ENCODE measurements around the gene MRC2.

Gene MRC2

DNA sequence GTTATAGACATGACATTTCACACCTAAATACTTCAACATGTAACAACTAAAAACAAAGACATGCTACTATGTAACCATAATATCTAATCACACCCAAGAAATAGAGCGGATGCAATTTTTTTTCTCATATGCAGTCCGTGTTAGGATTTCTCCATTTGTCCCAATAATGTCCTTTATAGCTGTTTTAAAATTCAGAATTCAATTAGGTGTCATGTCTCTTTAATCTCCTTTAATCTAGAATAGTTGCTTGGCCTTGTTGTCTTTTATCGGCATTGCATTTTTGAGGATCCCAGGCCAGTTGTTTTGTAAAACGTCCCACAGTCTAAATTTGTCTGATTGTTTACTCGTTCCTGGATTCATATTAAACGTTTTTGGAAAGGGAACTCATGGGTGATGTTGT, 14.5 kb downstream of the MRC2 start:
- TF ChIP-seq POLR2AphosphoS5 (IDR thresholded peaks at IDR 0.05; ENCODE audit: low read depth, low read length) (no peak), TAF1 (IDR thresholded peaks at IDR 0.05; ENCODE audit: borderline replicate concordance, insufficient read depth, low read length) (no peak), FOXP2 (optimal IDR thresholded peaks at IDR 0.05; ENCODE audit: borderline replicate concordance, extremely low read depth, extremely low read length, insufficient read depth) (no peak), SIN3A (IDR thresholded peaks at IDR 0.05; ENCODE audit: borderline replicate concordance, insufficient read depth, low read length) (no peak)
- TF ChIP-seq, protein P1, sequence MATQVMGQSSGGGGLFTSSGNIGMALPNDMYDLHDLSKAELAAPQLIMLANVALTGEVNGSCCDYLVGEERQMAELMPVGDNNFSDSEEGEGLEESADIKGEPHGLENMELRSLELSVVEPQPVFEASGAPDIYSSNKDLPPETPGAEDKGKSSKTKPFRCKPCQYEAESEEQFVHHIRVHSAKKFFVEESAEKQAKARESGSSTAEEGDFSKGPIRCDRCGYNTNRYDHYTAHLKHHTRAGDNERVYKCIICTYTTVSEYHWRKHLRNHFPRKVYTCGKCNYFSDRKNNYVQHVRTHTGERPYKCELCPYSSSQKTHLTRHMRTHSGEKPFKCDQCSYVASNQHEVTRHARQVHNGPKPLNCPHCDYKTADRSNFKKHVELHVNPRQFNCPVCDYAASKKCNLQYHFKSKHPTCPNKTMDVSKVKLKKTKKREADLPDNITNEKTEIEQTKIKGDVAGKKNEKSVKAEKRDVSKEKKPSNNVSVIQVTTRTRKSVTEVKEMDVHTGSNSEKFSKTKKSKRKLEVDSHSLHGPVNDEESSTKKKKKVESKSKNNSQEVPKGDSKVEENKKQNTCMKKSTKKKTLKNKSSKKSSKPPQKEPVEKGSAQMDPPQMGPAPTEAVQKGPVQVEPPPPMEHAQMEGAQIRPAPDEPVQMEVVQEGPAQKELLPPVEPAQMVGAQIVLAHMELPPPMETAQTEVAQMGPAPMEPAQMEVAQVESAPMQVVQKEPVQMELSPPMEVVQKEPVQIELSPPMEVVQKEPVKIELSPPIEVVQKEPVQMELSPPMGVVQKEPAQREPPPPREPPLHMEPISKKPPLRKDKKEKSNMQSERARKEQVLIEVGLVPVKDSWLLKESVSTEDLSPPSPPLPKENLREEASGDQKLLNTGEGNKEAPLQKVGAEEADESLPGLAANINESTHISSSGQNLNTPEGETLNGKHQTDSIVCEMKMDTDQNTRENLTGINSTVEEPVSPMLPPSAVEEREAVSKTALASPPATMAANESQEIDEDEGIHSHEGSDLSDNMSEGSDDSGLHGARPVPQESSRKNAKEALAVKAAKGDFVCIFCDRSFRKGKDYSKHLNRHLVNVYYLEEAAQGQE (IDR thresholded peaks at IDR 0.05; ENCODE audit: insufficient read depth in 1 of 2, low read depth in 2 of 2, low read length in 2 of 2) = no peak

DNA sequence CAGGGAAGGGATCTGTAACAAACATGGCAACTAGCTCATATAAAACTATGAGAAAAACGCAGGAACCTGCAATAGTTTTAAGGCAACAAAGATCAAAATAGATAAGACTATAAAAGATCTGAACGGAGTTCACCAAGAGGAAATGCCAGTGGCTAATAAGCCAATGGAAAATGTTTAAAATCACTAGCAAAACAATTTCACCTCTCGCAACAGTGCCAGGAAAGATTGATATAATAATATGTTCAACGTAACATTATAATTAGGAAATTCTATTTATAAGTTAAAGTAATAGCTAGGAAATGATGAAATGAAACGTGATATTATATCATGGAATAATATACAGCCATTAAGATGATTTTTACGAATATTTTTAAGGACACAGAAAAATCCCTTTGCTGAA, 16.0 kb downstream of the MRC2 start:
- TF ChIP-seq TAF1 (IDR thresholded peaks at IDR 0.05; ENCODE audit: borderline replicate concordance, insufficient read depth, low read length) (no peak), POLR2AphosphoS5 (IDR thresholded peaks at IDR 0.05; ENCODE audit: low read depth, low read length) (no peak), SIN3A (IDR thresholded peaks at IDR 0.05; ENCODE audit: borderline replicate concordance, insufficient read depth, low read length) (no peak), FOXP2 (optimal IDR thresholded peaks at IDR 0.05; ENCODE audit: borderline replicate concordance, extremely low read depth, extremely low read length, insufficient read depth) (no peak)
- TF ChIP-seq, protein P1 (IDR thresholded peaks at IDR 0.05; ENCODE audit: insufficient read depth in 1 of 2, low read depth in 2 of 2, low read length in 2 of 2) = no peak

DNA sequence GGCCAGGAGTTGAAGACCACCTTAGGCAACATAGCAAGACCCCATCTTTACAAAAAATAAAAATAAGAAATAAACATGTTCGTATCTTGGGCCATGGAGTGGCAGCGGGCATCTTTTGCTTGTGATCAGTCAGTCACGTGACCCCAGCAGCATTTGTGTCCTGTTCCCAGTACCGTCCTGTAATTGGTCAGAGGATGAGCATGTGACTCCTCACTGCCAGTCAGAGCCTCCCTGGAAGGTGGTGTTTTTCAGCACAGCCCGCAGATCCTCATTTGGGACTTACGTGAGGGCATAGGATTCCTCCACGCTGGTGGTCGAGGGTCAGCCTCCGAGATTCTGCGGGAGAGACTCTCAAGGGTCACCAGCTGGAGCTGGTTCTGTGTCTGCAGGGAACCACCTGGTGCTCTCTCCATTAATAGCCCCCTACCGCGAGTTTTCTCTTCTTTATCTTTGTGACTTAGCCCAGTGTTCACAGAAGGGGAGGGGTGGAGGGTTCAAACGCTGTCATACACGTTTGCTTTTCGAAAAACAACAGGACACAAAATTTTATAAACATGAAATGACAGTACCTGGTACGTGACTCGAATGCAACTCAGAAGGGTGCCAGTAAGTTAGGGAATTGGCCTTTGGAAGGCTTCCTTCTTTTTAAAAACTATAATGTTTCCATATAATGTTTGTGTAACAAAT, 17.2 kb downstream of the MRC2 start:
- TF ChIP-seq FOXP2 (optimal IDR thresholded peaks at IDR 0.05; ENCODE audit: borderline replicate concordance, extremely low read depth, extremely low read length, insufficient read depth) = no peak
- TF ChIP-seq, protein P1 (IDR thresholded peaks at IDR 0.05; ENCODE audit: insufficient read depth in 1 of 2, low read depth in 2 of 2, low read length in 2 of 2) = no peak
- TF ChIP-seq POLR2AphosphoS5 (IDR thresholded peaks at IDR 0.05; ENCODE audit: low read depth, low read length) = no peak
- TF ChIP-seq TAF1 (IDR thresholded peaks at IDR 0.05; ENCODE audit: borderline replicate concordance, insufficient read depth, low read length) = no peak
- TF ChIP-seq SIN3A (IDR thresholded peaks at IDR 0.05; ENCODE audit: borderline replicate concordance, insufficient read depth, low read length) = no peak

DNA sequence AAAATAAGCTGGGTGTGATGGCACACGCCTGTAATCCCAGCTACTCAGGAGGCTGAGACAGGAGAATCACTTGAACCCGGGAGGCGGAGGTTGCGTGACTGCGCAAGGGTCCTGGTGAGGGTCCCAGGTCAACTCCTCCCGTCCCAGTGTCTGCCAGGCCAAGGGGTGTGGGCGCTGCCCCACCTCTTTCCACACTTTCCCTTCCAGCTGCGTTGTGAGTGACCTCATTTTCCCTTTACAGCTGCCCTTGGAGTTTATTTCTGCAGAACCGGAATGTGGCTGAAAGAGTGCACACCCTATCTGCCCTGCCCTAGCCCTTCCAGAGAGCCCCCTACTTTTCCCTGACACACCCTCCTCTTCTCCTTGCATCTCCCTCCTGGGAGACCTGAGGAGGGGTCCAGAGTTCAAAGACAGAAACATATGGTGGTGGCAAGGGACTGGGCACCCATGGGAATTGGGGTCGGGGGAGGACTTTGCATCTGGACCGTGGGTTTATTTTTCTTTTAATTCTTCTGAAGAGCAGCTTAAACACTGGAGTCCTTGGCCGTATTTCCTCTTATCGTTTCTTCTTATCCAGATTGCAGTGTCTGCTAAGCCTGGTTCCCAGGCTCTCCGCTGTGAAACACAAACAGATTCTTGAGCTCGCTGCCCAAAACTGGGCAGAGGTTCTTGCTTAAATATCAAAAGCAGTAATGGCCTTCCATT, 20.9 kb downstream of the MRC2 start:
- no peak for TF ChIP-seq SIN3A (IDR thresholded peaks at IDR 0.05; ENCODE audit: borderline replicate concordance, insufficient read depth, low read length)
- TF ChIP-seq, protein P1 (IDR thresholded peaks at IDR 0.05; ENCODE audit: insufficient read depth in 1 of 2, low read depth in 2 of 2, low read length in 2 of 2) = no peak
- TF ChIP-seq POLR2AphosphoS5 (IDR thresholded peaks at IDR 0.05; ENCODE audit: low read depth, low read length) = no peak
- TF ChIP-seq FOXP2 (optimal IDR thresholded peaks at IDR 0.05; ENCODE audit: borderline replicate concordance, extremely low read depth, extremely low read length, insufficient read depth) = no peak
- no peak for TF ChIP-seq TAF1 (IDR thresholded peaks at IDR 0.05; ENCODE audit: borderline replicate concordance, insufficient read depth, low read length)

Measured in PFSK-1 (cell line).